CD4-positive, alpha-beta T cell (primary cell): ENCODE data around the gene ALPG. TPM values are rescaled to one million over a fixed set of nuclear protein-coding genes. Genes with fewer than 3 reads are reported as not detected.

Experiments used
- ATAC-seq: fragments of 200-7000 bp; cut with Tn5 transposase; one replicate; pipeline ENCODE4 v1.10.0; 2022; ENCODE audit warnings: mild to moderate bottlenecking; ENCODE audit not compliant: poor library complexity
- CTCF ChIA-PET: fragments of 350-600 bp; sonication (Branson Sonifier 250); formaldehyde crosslinking; loops from one replicate; lab custom pipeline; 2021; ENCODE audit warnings: antibody characterized with exemption, inconsistent platforms; lab: Charles Lee
- POLR2A ChIA-PET: fragments of 350-600 bp; sonication (Branson Sonifier 250); formaldehyde crosslinking; loops from one replicate; lab custom pipeline; 2021; ENCODE audit warnings: antibody characterized with exemption, inconsistent platforms; lab: Charles Lee
- DNase-seq, 14 experiments: peaks; one replicate each; pipeline ENCODE4 v3.0.0-alpha.2; 2013 to 2020; ENCODE audit warnings: mixed read lengths in 2 of 14
- H3K27ac ChIP-seq, 2 donors: one replicate each; pipeline versions ENCODE4 v1.5.1 to v1.7.0; 2013; ENCODE audit warnings: low read length in 2 of 2, low read depth in 1 of 2, mild to moderate bottlenecking in 1 of 2
- H3K27me3 ChIP-seq, 2 experiments: 1 replicate in 1 of 2; 2 replicates in 1 of 2; pipeline versions ENCODE4 v1.6.1 to v1.7.0; 2013; ENCODE audit warnings: low read length in 2 of 2, control low read depth in 1 of 2, mild to moderate bottlenecking in 1 of 2, moderate library complexity in 1 of 2; ENCODE audit not compliant: insufficient read depth in 2 of 2, control insufficient read depth in 1 of 2
- H3K36me3 ChIP-seq: one replicate; pipeline ENCODE4 v1.6.1; 2013; ENCODE audit warnings: low read length, control low read depth; ENCODE audit not compliant: insufficient read depth
- H3K4me1 ChIP-seq: one replicate; pipeline ENCODE4 v1.6.1; 2013; ENCODE audit warnings: low read length, control low read depth; ENCODE audit not compliant: insufficient read depth
- H3K4me3 ChIP-seq: one replicate; pipeline ENCODE4 v1.5.1; 2013; ENCODE audit warnings: mild to moderate bottlenecking, low read length, moderate library complexity
- H3K9me3 ChIP-seq, 2 experiments: 1 replicate in 1 of 2; 2 replicates in 1 of 2; pipeline versions ENCODE4 v1.6.1 to v1.7.0; 2013; ENCODE audit warnings: low read length in 2 of 2, mild to moderate bottlenecking in 2 of 2, control low read depth in 1 of 2, moderate library complexity in 1 of 2; ENCODE audit not compliant: control insufficient read depth in 1 of 2, insufficient read depth in 1 of 2
- H3K27ac Mint-ChIP-seq: one replicate; pipeline ENCODE4 v1.8.0; 2020; ENCODE audit warnings: mixed read lengths
- H3K27me3 Mint-ChIP-seq: one replicate; pipeline ENCODE4 v1.8.0; 2021; ENCODE audit warnings: mixed read lengths
- H3K36me3 Mint-ChIP-seq: one replicate; pipeline ENCODE4 v1.8.0; 2021; ENCODE audit warnings: low read depth, mixed read lengths
- H3K4me1 Mint-ChIP-seq: one replicate; pipeline ENCODE4 v1.8.0; 2021; ENCODE audit warnings: low read depth, mixed read lengths
- H3K4me3 Mint-ChIP-seq: one replicate; pipeline ENCODE4 v1.8.0; 2020; ENCODE audit warnings: mild to moderate bottlenecking, mixed read lengths
- H3K9me3 Mint-ChIP-seq: one replicate; pipeline ENCODE4 v1.8.0; 2020; ENCODE audit warnings: mixed read lengths
- CTCF ChIP-seq: fragments of 200-600 bp; IDR thresholded peaks from one replicate; pipeline ENCODE4 v1.8.0; 2022; ENCODE audit warnings: antibody characterized with exemption, mild to moderate bottlenecking
- intact Hi-C, 2 experiments: fragments of 100-400 bp; cut with DNase I in 1 of 2; cut with micrococcal nuclease in 1 of 2; formaldehyde crosslinking; loops; one replicate each; pipeline versions ENCODE4 v1.15.1 to v1.9.0; 2023 to 2025; cut with DNase I, micrococcal nuclease
- total RNA-seq, 174 experiments: library from RNA in 2 of 174; stranded (reverse) in 2 of 174; gene quantifications; one replicate each; pipeline ENCODE4 v1.2.3 and lab custom pipeline; 2021 to 2026

The ALPG gene
- total RNA-seq, 2 experiments from 2014 or later: not detected

- DNase-seq (no peak), ATAC-seq (no peak)
- H3K36me3 ChIP-seq: no peaks in the 10 kb centered on the region
- H3K36me3 Mint-ChIP-seq: no peaks in the 10 kb centered on the region
- POLR2A ChIA-PET: no interaction called here
- CTCF ChIA-PET: no interaction called here
- H3K4me1 ChIP-seq: peaks cover 23% of the 10 kb centered on the region
- H3K9me3 ChIP-seq: peaks cover 0 to 16% of the 10 kb centered on the region in 2 experiments
- intact Hi-C loops: no loop called here
- H3K4me3 Mint-ChIP-seq: no peak overlapping the region
- H3K27me3 Mint-ChIP-seq: peaks cover 62% of the 10 kb centered on the region
- TF ChIP-seq CTCF: no peak
- no peaks in the 10 kb centered on the region for H3K9me3 Mint-ChIP-seq
- H3K27me3 ChIP-seq: peaks cover 46 to 48% of the 10 kb centered on the region in 2 experiments
- H3K27ac Mint-ChIP-seq: no peak overlapping the region
- no peak overlapping the region for H3K27ac ChIP-seq
- peaks cover 20% of the 10 kb centered on the region for H3K4me1 Mint-ChIP-seq
- H3K4me3 ChIP-seq: no peak overlapping the region
Observed at GRCh38 chr2:232416521-232417470, 10.2 kb downstream of the ALPG start.

DNA sequence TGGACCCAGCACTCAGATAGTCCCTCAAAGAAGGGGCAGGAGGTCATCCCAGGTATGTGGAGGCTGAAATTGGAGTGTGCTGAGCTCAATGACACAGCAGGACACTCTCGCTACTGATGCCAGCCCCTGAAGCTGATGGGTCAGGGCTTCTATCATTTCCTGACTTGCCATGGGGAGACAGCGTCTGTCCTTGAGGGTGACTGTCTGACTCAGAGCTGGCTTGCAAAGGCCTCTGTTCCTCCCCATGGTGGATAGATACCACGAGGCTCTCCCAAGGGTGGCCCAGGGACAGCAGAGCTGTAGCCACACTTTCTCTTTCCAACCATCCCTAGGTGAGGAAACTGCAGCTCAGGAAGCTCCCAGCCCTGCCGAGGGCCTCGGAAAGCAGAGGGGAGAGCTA lies 10.8 kb downstream of the ALPG start:
- H3K4me3 Mint-ChIP-seq: no peak overlapping the region
- peaks cover 22% of the 10 kb centered on the region for H3K4me1 Mint-ChIP-seq
- no peaks in the 10 kb centered on the region for H3K36me3 Mint-ChIP-seq
- ChIA-PET POLR2A (no interaction called here), CTCF (no interaction called here)
- H3K4me1 ChIP-seq: peaks cover 23% of the 10 kb centered on the region
- ATAC-seq (no peak), DNase-seq (no peak)
- H3K27ac Mint-ChIP-seq: no peak overlapping the region
- intact Hi-C loops: no loop called here
- H3K36me3 ChIP-seq: no peaks in the 10 kb centered on the region
- H3K9me3 Mint-ChIP-seq: peaks cover under 1% of the 10 kb centered on the region
- no peak overlapping the region for H3K4me3 ChIP-seq
- H3K27ac ChIP-seq: no peak overlapping the region
- peaks cover 50 to 52% of the 10 kb centered on the region in 2 experiments for H3K27me3 ChIP-seq
- peaks cover 0 to 21% of the 10 kb centered on the region in 2 experiments for H3K9me3 ChIP-seq
- H3K27me3 Mint-ChIP-seq: peaks cover 66% of the 10 kb centered on the region
- no peak for TF ChIP-seq CTCF

DNA sequence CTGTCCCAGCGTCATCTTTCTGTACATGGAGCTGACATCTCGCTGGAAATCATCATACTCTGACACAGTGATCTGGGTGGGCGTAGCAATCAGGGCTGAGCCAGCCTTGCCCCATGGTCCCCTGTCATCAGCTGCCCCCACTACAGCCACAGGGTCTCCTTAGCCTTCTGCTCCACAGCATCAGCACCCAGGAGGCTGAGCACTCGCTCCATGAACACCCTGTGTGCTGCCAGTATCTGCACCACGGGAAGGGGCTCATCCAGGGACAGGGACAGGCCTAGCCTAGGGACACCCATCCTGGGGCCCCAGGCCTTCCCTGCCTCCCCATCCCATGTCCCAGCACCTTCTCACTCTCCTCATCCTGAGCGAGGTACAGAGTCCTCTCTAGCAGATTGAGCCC lies 11.4 kb downstream of the ALPG start:
- no peak for ATAC-seq
- Histone ChIP-seq H3K4me3 (no peak overlapping the region), H3K4me1 (peaks cover 23% of the 10 kb centered on the region), H3K36me3 (no peaks in the 10 kb centered on the region), H3K27me3 (peaks cover 50 to 52% of the 10 kb centered on the region in 2 experiments), H3K27ac (no peak overlapping the region), H3K9me3 (peaks cover 0 to 21% of the 10 kb centered on the region in 2 experiments)
- Mint-ChIP-seq H3K36me3 (no peaks in the 10 kb centered on the region), H3K27ac (no peak overlapping the region), H3K9me3 (peaks cover 3% of the 10 kb centered on the region), H3K4me3 (no peak overlapping the region), H3K27me3 (peaks cover 64% of the 10 kb centered on the region), H3K4me1 (peaks cover 16% of the 10 kb centered on the region)
- DNase-seq: no peak
- ChIA-PET CTCF (no interaction called here), POLR2A (no interaction called here)
- intact Hi-C loops: no loop called here
- no peak for TF ChIP-seq CTCF
